Stimulated activated CD8-positive, alpha-beta memory T cell treated with anti-CD3 and anti-CD28 coated beads, Interleukin-7, amount 100 ng/mL, for 4 hours (primary cell): ENCODE results near the gene PIAS1.
"Not testable (repeated sequence)": the region's sequence is repeated elsewhere in the genome, so short reads cannot be mapped to it uniquely, and the experiment has no call there.

Source experiments
- DNase-seq, 2 donors: peaks; one replicate each; pipeline ENCODE4 v3.0.0-alpha.2; 2020; ENCODE audit warnings: low read depth in 2 of 2

PIAS1 gene

GRCh38 chr15:68218847-68219798, 165.0 kb downstream of the PIAS1 start:
- no peak for DNase-seq

DNA sequence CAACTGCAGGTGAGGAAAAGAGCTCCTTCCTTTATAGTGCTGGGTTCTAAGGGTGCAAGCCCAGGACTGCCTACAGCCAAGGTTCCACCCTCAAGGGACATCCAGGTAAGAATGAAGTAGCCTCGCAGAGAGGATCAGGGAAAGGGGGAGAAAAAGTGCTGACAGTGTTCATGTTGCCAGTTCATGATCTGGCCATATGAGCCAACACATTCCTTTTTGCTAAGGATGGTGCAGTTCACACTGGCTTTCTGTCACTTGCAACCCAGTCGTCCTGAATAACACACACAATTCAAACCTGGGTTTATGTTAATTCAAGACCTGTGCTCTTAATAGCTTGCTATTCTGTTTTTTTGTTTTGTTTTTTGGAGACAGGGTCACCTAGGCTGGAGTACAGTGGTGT, 166.4 kb downstream of the PIAS1 start:
- DNase-seq, result no peak

DNA sequence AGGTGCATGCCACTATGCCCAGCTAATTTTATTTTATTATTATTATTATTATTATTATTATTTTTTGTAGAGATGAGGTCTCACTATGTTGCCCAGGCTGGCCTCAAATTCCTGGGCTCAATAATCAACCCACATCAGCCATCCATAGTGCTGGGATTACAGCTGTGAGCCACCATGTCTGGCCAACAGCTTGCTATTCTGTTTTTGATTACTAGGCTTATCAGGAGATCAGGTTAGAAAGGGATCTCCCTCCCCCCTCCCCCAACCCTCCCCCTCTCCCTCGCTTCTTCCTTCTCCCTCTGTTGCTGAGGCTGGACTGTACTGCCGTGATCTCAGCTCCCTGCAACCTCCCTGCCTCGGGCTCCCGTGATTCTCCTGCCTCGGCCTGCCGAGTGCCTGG, 166.9 kb downstream of the PIAS1 start:
- DNase-seq, result no peak

DNA sequence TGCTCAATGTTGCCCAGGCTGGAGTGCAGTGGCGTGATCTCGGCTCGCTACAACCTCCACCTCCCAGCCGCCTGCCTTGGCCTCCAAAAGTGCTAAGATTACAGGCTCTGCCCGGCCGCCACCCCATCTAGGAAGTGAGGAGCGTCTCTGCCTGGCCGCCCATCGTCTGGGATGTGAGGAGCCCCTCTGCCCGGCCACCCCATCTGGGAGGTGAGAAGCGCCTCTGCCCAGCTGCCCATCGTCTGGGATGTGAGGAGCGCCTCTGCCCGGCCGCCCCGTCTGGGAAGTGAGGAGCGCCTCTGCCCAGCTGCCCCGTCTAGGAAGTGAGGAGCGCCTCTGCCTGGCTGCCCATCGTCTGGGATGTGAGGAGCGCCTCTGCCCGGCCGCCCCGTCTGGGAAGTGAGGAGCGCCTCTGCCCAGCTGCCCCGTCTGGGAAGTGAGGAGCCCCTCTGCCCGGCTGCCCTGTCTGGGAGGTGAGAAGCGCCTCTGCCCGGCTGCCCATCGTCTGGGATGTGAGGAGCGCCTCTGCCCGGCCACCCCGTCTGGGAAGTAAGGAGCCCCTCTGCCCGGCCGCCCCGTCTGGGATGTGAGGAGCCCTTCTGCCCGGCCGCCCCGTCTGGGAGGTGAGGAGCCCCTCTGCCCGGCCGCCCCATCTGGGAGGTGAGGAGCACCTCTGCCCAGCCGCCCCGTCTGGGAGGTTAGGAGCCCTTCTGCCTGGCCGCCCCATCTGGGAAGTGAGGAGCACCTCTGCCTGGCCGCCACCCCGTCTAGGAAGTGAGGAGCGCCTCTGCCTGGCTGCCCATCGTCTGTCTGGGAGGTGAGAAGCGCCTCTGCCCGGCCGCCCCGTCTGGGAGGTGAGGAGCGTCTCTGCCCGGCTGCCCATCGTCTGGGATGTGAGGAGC, 167.7 kb downstream of the PIAS1 start:
- not testable (repeated sequence) for DNase-seq

DNA sequence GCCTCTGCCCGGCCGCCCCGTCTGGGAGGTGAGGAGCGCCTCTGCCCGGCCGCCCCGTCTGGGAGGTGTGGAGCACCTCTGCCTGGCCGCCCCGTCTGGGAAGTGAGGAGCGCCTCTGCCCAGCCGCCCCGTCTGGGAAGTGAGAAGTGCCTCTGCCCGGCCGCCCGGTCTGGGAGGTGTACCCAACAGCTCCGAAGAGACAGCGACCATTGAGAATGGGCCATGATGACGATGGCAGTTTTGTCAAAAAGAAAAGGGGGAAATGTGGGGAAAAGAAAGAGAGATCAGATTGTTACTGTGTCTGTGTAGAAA, 168.3 kb downstream of the PIAS1 start:
- DNase-seq, result not testable (repeated sequence)

- DNase-seq, result no peak
These were observed 169.1 kb downstream of the PIAS1 start for GRCh38 chr15:68223171-68223570.

DNA sequence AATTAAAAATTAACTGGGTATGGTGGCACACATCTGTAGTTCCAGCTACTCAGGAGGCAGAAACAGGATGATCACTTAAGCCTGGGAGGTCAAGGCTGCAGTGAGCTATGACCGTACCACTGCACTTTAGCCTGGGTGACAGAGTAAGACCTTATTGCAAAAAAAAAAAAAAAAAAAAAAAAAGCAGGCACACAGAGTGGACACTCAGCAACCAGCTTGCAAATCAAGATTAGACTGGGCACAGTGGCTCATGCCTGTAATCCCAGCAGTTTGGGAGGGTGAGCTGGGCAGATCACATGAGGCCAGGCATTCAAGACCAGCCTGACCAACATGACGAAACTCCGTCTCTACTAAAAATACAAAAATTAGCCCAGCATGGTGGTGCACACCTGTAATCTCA, 170.0 kb downstream of the PIAS1 start:
- DNase-seq, result no peak

- DNase-seq, result no peak
These were observed 170.6 kb downstream of the PIAS1 start for GRCh38 chr15:68224546-68225250.

DNA sequence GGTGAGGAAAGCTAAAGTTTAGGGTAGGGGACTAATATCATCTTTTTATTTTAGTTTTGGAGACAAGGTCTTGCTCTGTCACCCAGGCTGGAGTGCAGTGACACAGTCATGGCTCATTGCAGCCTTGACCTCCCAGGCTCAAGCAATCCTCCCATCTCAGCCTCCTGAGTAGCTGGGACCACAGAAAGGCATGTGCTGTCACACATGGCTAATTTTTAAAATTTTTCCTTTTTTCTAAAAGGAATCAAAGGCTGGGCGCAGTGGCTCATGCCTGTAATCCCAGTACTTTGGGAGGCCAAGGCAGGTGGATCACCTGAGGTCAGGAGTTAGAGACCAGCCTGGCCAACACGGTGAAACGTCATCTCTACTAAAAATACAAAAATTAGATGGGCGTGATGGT, 171.3 kb downstream of the PIAS1 start:
- DNase-seq, result not testable (repeated sequence)

GRCh38 chr15:68227643-68228142, 173.6 kb downstream of the PIAS1 start:
- no peak for DNase-seq

GRCh38 chr15:68228143-68228970, 174.2 kb downstream of the PIAS1 start:
- DNase-seq, result no peak

- no peak for DNase-seq
These were observed 174.9 kb downstream of the PIAS1 start for GRCh38 chr15:68228971-68229385.

DNA sequence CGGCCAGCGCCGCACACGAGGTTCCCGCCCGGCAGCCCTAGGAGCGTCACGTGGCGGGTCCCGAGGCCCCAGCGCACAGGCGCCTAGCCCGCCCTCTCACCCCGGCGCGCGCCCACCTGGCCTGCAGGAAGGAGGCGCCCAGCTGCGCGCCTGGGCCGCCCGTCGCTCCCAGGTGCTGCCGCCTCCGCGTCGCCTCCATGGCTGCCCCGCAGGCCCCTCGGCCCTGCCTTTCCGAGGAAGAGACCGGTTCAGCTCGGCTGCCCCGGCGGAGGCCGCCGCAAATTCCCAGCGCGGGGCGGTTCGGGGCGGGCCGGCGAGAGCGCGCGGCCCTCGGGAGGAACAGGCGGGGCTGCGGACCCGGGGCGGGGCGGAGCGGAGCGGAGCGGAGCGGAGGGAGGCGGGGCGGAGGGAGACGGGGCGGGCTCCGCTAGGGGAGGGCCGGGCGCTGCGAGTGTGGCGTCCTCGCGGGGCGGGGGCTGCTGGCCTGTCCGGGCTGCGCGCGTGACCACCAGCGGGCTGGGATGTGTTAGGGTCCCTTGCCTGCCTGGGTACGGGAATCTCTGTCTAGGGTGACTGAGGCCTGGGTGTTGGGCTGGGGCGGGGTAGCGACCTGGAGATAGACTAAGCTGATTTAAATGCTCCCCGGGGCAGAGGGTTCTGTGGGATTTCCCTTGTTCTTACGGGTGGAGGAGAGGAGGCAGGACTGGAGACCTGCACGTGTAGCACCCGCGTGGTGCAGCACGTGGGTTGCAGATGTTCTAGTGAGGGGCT, 175.5 kb downstream of the PIAS1 start, which contains the start of gene CLN6:
TSS of gene CLN6 (minus strand) at position 343 of the 771 bp plus-strand sequence. CDS start at position 199, 144 bp downstream.
- DNase-seq, result peak; percentile 63 to 87

- DNase-seq, result no peak
These were observed 176.3 kb downstream of the PIAS1 start for GRCh38 chr15:68230157-68231100.

DNA sequence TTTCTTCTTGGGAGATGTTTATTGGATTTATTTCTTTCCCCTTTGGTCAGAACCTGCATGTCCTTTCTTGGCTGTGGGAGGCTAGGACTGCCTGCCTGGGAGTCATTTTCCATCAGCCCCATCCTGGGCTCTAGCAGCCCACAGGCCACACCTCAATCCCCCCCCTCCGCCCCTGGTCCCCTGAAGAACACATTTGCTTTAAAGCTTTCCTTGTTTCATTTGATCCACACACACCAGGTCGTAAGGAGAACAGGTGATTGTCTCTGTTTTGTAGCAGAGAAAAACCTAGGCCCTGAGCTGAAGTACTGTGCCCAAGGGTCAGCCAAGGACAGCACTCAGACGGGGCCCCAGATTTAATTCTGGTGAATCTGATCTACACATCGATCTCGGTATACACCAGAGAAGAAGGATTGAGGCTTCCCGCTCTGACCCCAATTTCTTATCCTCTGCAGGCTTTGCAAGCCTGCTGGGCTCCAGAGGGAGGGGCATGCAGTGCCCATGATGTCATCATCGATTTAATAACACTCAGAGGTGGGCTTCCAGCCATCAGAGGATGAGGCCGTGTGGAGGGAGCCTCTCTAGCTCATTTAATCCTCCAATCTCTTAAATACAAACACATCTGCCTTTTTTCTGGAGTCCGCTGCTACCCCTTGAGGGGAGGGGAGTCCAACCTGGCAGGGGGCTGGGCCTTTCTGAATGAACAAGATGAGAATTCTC, 177.1 kb downstream of the PIAS1 start:
- no peak for DNase-seq

DNA sequence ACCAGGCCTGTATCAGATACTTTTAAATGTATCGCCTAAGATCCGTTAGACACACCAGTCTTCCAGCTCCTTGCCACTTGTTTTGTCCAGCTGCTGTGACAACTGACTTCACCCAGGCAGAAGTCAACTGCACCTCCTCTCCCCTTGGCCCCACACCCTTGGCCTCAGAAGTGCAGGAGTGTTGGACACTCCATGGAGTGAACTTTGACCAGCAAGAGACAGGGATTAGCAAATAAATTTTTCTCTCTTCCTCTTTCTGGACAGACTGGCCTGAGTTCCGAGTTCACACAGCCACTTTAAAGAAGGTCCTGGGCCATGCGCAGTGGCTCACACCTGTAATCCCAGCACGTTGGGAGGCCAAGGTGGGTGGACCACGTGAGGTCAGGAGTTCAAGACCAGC, 178.3 kb downstream of the PIAS1 start:
- DNase-seq, result no peak

- DNase-seq, result no peak
These were observed 178.8 kb downstream of the PIAS1 start for GRCh38 chr15:68232937-68233336.

DNA sequence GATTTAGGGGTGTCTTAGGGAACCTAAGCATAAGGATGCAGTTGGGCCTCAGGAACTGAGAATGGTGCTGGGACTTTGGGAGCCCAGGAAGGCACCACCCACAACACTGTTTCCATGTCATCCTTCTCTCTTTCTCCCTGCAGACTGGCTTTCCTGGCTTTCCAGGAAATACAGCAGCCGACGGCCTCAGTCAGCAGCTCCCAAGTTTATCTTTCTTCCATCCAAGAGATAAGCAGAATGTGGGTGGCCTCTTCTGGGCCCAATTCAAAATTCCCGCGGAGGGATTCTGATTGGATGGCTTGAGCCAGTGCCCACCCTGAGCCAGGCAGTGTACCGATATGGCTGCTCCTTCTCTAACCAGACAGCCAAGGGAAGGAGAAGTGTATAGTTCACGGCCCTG, 179.9 kb downstream of the PIAS1 start:
- no peak for DNase-seq
